ENCODE measurements around the gene POU2AF2.

GRCh38 chr11:111296196-111296595, 50.7 kb downstream of the POU2AF2 start:
- TF ChIP-seq ZFP36 (IDR thresholded peaks at IDR 0.05; ENCODE audit: borderline replicate concordance, partially characterized antibody) (no peak), CTCF (IDR thresholded peaks at IDR 0.05) (no peak), POLR2A (IDR thresholded peaks at IDR 0.05; ENCODE audit: low read length) (no peak), CHD2 (IDR thresholded peaks at IDR 0.05; ENCODE audit: low read length, partially characterized antibody) (no peak), RCOR1 (IDR thresholded peaks at IDR 0.05; ENCODE audit: low read depth, low read length) (no peak), CBX8 (IDR thresholded peaks at IDR 0.05) (no peak)
